Heart left ventricle (tissue), 13 donors: ENCODE results near the gene FGF14.

Source experiments
- CTCF ChIP-seq, 12 donors: fragments of 200-600 bp; sonication (generic) in 4 of 12; IDR thresholded peaks; one replicate each; pipeline versions ENCODE4 v1.5.0 to v1.8.0; 2018 to 2022; ENCODE audit warnings: antibody characterized with exemption in 12 of 12, mild to moderate bottlenecking in 5 of 12
- POLR2A ChIP-seq, 2 donors: fragments of 450-650 bp; IDR thresholded peaks; one replicate each; pipeline ENCODE4 v1.6.1; 2017; ENCODE audit warnings: antibody characterized with exemption in 2 of 2, mild to moderate bottlenecking in 2 of 2, moderate library complexity in 2 of 2
- donor health status: ischemic (EF 13 %, LVEDD 7.1; RV severe dilation, severe dysfunction).
- donor health status: DM: no; HTN: yes; CAD: no.
- donor health status: DM: no; HTN: no; CAD: no.
- donor health status: ischemic (EF 25% LVEDD 6.9; RV normal size, moderate dysfunction).
- donor health status: ischemic (EF 25% LVEDD 5.7; RV mildly dilated, moderate dysfunction).
- donor health status: ischemic (EF 35%, LVEDD 5.7; RV mildly dilated, moderate dysfunction).
- donor health status: nonischemic (EF 11% LVEDD 7.7; RV severe dilation, severe dysfunction).
- donor health status: DM: yes; HTN: yes; CAD: no.
- donor health status: PGD.
- donor health status: ischemic (EF 29% LVEDD 5.4; RV normal size, mild dysfunction).
- donor health status: nonischemic (EF 23%, LVEDD 6.1; RV moderate dilation, normal function).

- no peak for TF ChIP-seq CTCF (IDR thresholded peaks at IDR 0.05)
- TF ChIP-seq POLR2A (IDR thresholded peaks at IDR 0.05), result no peak
Observed at GRCh38 chr13:102122147-102122546, 279.7 kb downstream of the FGF14 start.
